Measurements from ENCODE around the gene PPIL1. TPM values are rescaled to one million over a fixed set of nuclear protein-coding genes. Genes with fewer than 3 reads are reported as not detected.

PPIL1 gene
- total and polyA plus RNA-seq, 2 of the 13 experiments (the other 11 are each of a cell fraction or from before 2014, with no cell fraction given), result 74.2 to 144 TPM

DNA sequence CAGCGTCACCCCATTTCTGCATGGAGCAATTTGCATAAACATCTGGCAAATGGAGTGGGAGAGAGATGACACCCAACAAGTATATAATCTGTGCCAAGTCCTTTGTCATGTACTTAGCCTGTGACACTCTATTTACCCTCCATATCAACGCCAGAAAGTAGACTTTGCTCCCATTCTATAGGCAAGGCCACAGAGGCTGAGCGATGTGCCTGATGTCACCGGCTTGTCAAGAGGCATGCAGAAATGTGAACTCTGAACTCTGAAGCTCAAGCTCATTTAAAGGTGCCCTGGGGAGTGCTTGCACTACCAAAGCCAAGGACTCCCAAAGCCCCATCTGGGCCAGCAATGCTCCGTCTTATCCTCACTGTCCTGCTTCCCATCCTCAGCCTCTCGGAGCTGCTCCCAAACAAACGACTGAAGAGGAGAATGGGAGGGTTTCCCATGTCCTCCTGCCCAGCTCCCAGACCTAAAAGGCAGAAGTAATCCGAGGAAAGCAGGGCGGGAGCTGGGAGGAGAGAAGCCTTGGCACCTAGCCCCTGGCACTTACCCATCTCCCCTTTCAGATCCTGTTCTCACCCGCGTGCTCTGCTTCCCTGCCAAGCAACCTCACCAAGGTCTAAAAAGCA, 44.6 kb downstream of the PPIL1 start (continued):
- TF ChIP-seq, protein P1, sequence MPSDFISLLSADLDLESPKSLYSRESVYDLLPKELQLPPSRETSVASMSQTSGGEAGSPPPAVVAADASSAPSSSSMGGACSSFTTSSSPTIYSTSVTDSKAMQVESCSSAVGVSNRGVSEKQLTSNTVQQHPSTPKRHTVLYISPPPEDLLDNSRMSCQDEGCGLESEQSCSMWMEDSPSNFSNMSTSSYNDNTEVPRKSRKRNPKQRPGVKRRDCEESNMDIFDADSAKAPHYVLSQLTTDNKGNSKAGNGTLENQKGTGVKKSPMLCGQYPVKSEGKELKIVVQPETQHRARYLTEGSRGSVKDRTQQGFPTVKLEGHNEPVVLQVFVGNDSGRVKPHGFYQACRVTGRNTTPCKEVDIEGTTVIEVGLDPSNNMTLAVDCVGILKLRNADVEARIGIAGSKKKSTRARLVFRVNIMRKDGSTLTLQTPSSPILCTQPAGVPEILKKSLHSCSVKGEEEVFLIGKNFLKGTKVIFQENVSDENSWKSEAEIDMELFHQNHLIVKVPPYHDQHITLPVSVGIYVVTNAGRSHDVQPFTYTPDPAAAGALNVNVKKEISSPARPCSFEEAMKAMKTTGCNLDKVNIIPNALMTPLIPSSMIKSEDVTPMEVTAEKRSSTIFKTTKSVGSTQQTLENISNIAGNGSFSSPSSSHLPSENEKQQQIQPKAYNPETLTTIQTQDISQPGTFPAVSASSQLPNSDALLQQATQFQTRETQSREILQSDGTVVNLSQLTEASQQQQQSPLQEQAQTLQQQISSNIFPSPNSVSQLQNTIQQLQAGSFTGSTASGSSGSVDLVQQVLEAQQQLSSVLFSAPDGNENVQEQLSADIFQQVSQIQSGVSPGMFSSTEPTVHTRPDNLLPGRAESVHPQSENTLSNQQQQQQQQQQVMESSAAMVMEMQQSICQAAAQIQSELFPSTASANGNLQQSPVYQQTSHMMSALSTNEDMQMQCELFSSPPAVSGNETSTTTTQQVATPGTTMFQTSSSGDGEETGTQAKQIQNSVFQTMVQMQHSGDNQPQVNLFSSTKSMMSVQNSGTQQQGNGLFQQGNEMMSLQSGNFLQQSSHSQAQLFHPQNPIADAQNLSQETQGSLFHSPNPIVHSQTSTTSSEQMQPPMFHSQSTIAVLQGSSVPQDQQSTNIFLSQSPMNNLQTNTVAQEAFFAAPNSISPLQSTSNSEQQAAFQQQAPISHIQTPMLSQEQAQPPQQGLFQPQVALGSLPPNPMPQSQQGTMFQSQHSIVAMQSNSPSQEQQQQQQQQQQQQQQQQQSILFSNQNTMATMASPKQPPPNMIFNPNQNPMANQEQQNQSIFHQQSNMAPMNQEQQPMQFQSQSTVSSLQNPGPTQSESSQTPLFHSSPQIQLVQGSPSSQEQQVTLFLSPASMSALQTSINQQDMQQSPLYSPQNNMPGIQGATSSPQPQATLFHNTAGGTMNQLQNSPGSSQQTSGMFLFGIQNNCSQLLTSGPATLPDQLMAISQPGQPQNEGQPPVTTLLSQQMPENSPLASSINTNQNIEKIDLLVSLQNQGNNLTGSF (CRISPR knock-in tag; IDR thresholded peaks at IDR 0.05), result no peak
- TF ChIP-seq NAIF1 (CRISPR knock-in tag; IDR thresholded peaks at IDR 0.05; ENCODE audit: borderline replicate concordance) (0 out of 2 replicates have a peak, but pooled peaks have one; percentile 21), KAT8 (CRISPR knock-in tag; IDR thresholded peaks at IDR 0.05) (peak; percentile 78), XRCC5 (optimal IDR thresholded peaks at IDR 0.05; ENCODE audit: low read length) (peak; percentile 83), DPF2 (CRISPR knock-in tag; IDR thresholded peaks at IDR 0.05; ENCODE audit: borderline replicate concordance, low read depth) (peak; percentile 93), NFRKB (IDR thresholded peaks at IDR 0.05) (no peak), ZNF891 (CRISPR knock-in tag; IDR thresholded peaks at IDR 0.05) (no peak), TARDBP (CRISPR knock-in tag; IDR thresholded peaks at IDR 0.05) (peak; percentile 96), MTA1 (CRISPR knock-in tag; IDR thresholded peaks at IDR 0.05; ENCODE audit: borderline replicate concordance) (peak; percentile 51; the same call in 1 of the 2 replicates), ZNF569 (CRISPR knock-in tag; IDR thresholded peaks at IDR 0.05; ENCODE audit: borderline replicate concordance) (no peak), HDAC1 (CRISPR knock-in tag; IDR thresholded peaks at IDR 0.05) (peak; percentile 94), ZNF256 (CRISPR knock-in tag; conservative IDR thresholded peaks at IDR 0.05) (no peak), ZNF383 (CRISPR knock-in tag; IDR thresholded peaks at IDR 0.05; ENCODE audit: borderline replicate concordance) (no peak), ZNF839 (CRISPR knock-in tag; IDR thresholded peaks at IDR 0.05; ENCODE audit: borderline replicate concordance) (no peak), TBL1XR1 (IDR thresholded peaks at IDR 0.05; ENCODE audit: borderline replicate concordance, low read length, partially characterized antibody) (no peak), EHMT2 (IDR thresholded peaks at IDR 0.05; ENCODE audit: borderline replicate concordance, low read depth, low read length) (peak; percentile 27; the same call in 1 of the 2 replicates), FOSL1 (CRISPR knock-in tag; IDR thresholded peaks at IDR 0.05; ENCODE audit: borderline replicate concordance) (no peak; the same call in 1 of the 2 replicates), TCF7L2 (IDR thresholded peaks at IDR 0.05; ENCODE audit: low read depth, low read length) (no peak)
- TF ChIP-seq, protein P2, sequence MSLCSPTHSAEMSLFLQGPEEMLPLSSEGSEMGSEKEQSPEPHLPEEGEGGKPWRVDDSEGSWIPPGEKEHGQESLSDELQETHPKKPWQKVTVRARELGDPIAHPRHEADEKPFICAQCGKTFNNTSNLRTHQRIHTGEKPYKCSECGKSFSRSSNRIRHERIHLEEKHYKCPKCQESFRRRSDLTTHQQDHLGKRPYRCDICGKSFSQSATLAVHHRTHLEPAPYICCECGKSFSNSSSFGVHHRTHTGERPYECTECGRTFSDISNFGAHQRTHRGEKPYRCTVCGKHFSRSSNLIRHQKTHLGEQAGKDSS (CRISPR knock-in tag; IDR thresholded peaks at IDR 0.05; ENCODE audit: borderline replicate concordance, low read depth), result 0 out of 2 replicates have a peak, but pooled peaks have one; percentile 50
- TF ChIP-seq, protein P3, sequence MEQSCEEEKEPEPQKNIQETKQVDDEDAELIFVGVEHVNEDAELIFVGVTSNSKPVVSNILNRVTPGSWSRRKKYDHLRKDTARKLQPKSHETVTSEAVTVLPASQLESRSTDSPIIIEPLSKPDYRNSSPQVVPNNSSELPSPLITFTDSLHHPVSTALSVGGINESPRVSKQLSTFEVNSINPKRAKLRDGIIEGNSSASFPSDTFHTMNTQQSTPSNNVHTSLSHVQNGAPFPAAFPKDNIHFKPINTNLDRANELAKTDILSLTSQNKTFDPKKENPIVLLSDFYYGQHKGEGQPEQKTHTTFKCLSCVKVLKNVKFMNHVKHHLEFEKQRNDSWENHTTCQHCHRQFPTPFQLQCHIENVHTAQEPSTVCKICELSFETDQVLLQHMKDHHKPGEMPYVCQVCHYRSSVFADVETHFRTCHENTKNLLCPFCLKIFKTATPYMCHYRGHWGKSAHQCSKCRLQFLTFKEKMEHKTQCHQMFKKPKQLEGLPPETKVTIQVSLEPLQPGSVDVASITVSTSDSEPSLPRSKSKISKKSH (CRISPR knock-in tag; IDR thresholded peaks at IDR 0.05; ENCODE audit: borderline replicate concordance), result no peak

Data from HepG2 (cell line).